ENCODE results near the gene TRPM3. TPM values are rescaled to one million over a fixed set of nuclear protein-coding genes. Genes with fewer than 3 reads are reported as not detected.

Gene TRPM3
- total RNA-seq, 3 donors from 2014 or later (not counting 1 experiment from before 2014, with no cell fraction given) = not detected

DNA sequence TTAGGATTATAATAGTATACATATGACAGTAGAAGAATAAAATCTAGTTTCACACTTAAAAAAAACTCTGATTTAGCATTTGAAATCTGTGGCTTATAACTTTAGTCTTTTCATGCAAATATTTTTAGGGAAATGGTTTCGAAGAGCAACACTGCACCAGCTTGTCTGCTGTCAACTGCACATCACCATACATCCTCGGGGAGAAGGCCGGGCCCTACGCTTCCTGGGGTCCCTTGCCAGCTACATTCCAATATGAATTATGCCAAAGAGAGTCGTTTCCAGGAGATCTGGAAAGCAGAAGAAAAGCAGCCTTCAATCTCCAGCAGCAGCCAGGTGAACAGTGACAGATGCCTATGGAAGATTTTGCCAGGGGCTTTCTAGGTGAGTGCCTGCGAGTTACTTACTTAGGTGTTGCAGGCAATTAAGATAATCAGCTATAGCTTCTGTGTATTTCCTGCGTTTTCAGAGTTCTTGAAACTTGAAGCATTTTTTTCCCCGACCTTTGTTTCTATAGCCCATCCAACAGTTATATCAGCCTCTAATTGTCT is 166.8 kb downstream of the TRPM3 start:
- ATAC-seq (no peak), DNase-seq (no peak)
- no peak for TF ChIP-seq CTCF (IDR thresholded peaks at IDR 0.05)
- Histone ChIP-seq H3K4me1 (ENCODE audit: control insufficient read depth, insufficient read depth, low read length) (no peaks in the 10 kb centered on the region), H3K4me3 (ENCODE audit: low read length) (no peak overlapping the region), H3K36me3 (ENCODE audit: control insufficient read depth, insufficient read depth, low read length) (no peaks in the 10 kb centered on the region), H3K27ac (ENCODE audit: low read length) (no peak overlapping the region), H3K27me3 (ENCODE audit: control insufficient read depth, insufficient read depth, low read length) (no peaks in the 10 kb centered on the region), H3K9me3 (ENCODE audit: control insufficient read depth, insufficient read depth, low read length) (no peaks in the 10 kb centered on the region)
- Mint-ChIP-seq H3K9me3 (no peaks in the 10 kb centered on the region), H3K27me3 (ENCODE audit: low read depth in 2 of 2) (no peaks in the 10 kb centered on the region), H3K27ac (no peak overlapping the region), H3K36me3 (no peaks in the 10 kb centered on the region), H3K4me1 (no peaks in the 10 kb centered on the region), H3K4me3 (no peak overlapping the region)
- whole genome bisulfite sequencing (ENCODE audit: insufficient coverage) = 88% methylated on average over 8 of the region's 8 CpGs
- intact Hi-C loops (cut with micrococcal nuclease) = no loop called here

- Mint-ChIP-seq H3K9me3 (no peaks in the 10 kb centered on the region), H3K27me3 (ENCODE audit: low read depth in 2 of 2) (no peaks in the 10 kb centered on the region), H3K4me1 (no peaks in the 10 kb centered on the region), H3K4me3 (no peak overlapping the region), H3K36me3 (no peaks in the 10 kb centered on the region), H3K27ac (no peak overlapping the region)
- intact Hi-C loops (cut with micrococcal nuclease) = no loop called here
- WGBS (ENCODE audit: insufficient coverage) = no CpG with 5 or more reads among the region's 1 CpG
- ATAC-seq = no peak
- no peak overlapping the region for H3K27ac ChIP-seq (ENCODE audit: low read length)
- H3K4me1 ChIP-seq (ENCODE audit: control insufficient read depth, insufficient read depth, low read length) = no peaks in the 10 kb centered on the region
- H3K9me3 ChIP-seq (ENCODE audit: control insufficient read depth, insufficient read depth, low read length) = no peaks in the 10 kb centered on the region
- no peaks in the 10 kb centered on the region for H3K36me3 ChIP-seq (ENCODE audit: control insufficient read depth, insufficient read depth, low read length)
- no peaks in the 10 kb centered on the region for H3K27me3 ChIP-seq (ENCODE audit: control insufficient read depth, insufficient read depth, low read length)
- DNase-seq = no peak
- no peak overlapping the region for H3K4me3 ChIP-seq (ENCODE audit: low read length)
- no peak for TF ChIP-seq CTCF (IDR thresholded peaks at IDR 0.05)
Measured at GRCh38 chr9:70954126-70954525, 167.3 kb downstream of the TRPM3 start.

- Histone ChIP-seq H3K4me3 (ENCODE audit: low read length) (no peak overlapping the region), H3K9me3 (ENCODE audit: control insufficient read depth, insufficient read depth, low read length) (no peaks in the 10 kb centered on the region), H3K4me1 (ENCODE audit: control insufficient read depth, insufficient read depth, low read length) (no peaks in the 10 kb centered on the region), H3K27me3 (ENCODE audit: control insufficient read depth, insufficient read depth, low read length) (no peaks in the 10 kb centered on the region), H3K36me3 (ENCODE audit: control insufficient read depth, insufficient read depth, low read length) (no peaks in the 10 kb centered on the region), H3K27ac (ENCODE audit: low read length) (no peak overlapping the region)
- intact Hi-C loops (cut with micrococcal nuclease) = no loop called here
- Mint-ChIP-seq H3K4me3 (no peak overlapping the region), H3K4me1 (no peaks in the 10 kb centered on the region), H3K36me3 (no peaks in the 10 kb centered on the region), H3K27ac (no peak overlapping the region), H3K9me3 (no peaks in the 10 kb centered on the region), H3K27me3 (ENCODE audit: low read depth in 2 of 2) (no peaks in the 10 kb centered on the region)
- 91% methylated on average over 3 of the region's 4 CpGs for WGBS (ENCODE audit: insufficient coverage)
- DNase-seq (no peak), ATAC-seq (no peak)
- TF ChIP-seq CTCF (IDR thresholded peaks at IDR 0.05) = no peak
Measured at GRCh38 chr9:70951749-70952727, 169.4 kb downstream of the TRPM3 start.
